GM18505 (cell line): ENCODE data around the gene COL15A1.

Experiments used
- ATAC-seq: cut with Tn5 transposase; IDR thresholded peaks from one replicate; pipeline ENCODE4 v1.9.1; 2021; ENCODE audit not compliant: unreplicated experiment
- POLR2A ChIP-seq: IDR thresholded peaks from 4 replicates; pipeline ENCODE4 v1.6.1; 2011; ENCODE audit warnings: borderline replicate concordance; ENCODE audit not compliant: insufficient read depth, insufficient read length; ENCODE audit errors: extremely low read depth

COL15A1 gene

GRCh38 chr9:99031319-99031718 is 87.6 kb downstream of the COL15A1 start:
- no peak for TF ChIP-seq POLR2A
- no peak for ATAC-seq

- TF ChIP-seq POLR2A = no peak
- no peak for ATAC-seq
Measured at GRCh38 chr9:99031994-99032393, 88.3 kb downstream of the COL15A1 start.

- ATAC-seq = no peak
Measured at GRCh38 chr9:99034149-99034548, 90.4 kb downstream of the COL15A1 start.

GRCh38 chr9:99035313-99035712 is 91.6 kb downstream of the COL15A1 start:
- no peak for TF ChIP-seq POLR2A
- ATAC-seq = no peak

More at GRCh38 chr9:99034149-99034548, 90.4 kb downstream of the COL15A1 start:
- TF ChIP-seq POLR2A = no peak

- ATAC-seq = no peak
- no peak for TF ChIP-seq POLR2A
Measured at GRCh38 chr9:99037769-99038483, 94.2 kb downstream of the COL15A1 start.

- no peak for ATAC-seq
- TF ChIP-seq POLR2A = no peak
Measured at GRCh38 chr9:99038484-99038820, 94.7 kb downstream of the COL15A1 start.

GRCh38 chr9:99039505-99040182 is 95.9 kb downstream of the COL15A1 start:
- TF ChIP-seq POLR2A = no peak
- no peak for ATAC-seq

- no peak for TF ChIP-seq POLR2A
- ATAC-seq = no peak
Measured at GRCh38 chr9:99040251-99040900, 96.7 kb downstream of the COL15A1 start.

GRCh38 chr9:99040911-99041582 is 97.3 kb downstream of the COL15A1 start:
- no peak for ATAC-seq

GRCh38 chr9:99041618-99042017 is 97.9 kb downstream of the COL15A1 start:
- TF ChIP-seq POLR2A = no peak
- no peak for ATAC-seq

More at GRCh38 chr9:99040911-99041582, 97.3 kb downstream of the COL15A1 start:
- no peak for TF ChIP-seq POLR2A

GRCh38 chr9:99042620-99043019 is 98.9 kb downstream of the COL15A1 start:
- no peak for TF ChIP-seq POLR2A
- ATAC-seq = no peak

- no peak for TF ChIP-seq POLR2A
- no peak for ATAC-seq
Measured at GRCh38 chr9:99044827-99045226, 101.1 kb downstream of the COL15A1 start.

- TF ChIP-seq POLR2A = no peak
- ATAC-seq = no peak
Measured at GRCh38 chr9:99046068-99046467, 102.4 kb downstream of the COL15A1 start.
